ENCODE results near the gene CAP2. TPM values are rescaled to one million over a fixed set of nuclear protein-coding genes. Genes with fewer than 3 reads are reported as not detected.

Gene CAP2
- total RNA-seq, 1 experiment from 2014 or later = 7.2 TPM

DNA sequence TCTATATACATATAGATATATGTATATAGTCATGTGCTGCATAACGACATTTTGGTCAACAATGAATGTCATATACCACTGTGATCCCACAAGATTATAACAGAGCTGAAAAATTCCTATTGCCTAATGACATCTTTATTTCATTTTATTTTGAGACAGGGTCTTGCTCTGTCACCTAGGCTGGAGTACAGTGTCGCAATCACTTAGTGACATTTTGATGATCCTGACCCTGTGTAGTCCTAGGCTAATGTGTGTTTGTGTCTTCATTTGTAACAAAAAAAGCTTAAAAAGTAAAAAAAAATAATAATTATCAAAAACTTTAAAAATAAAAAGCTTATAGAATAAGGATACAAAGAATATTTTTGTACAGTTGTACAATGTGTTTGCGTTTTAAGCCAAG, 202.7 kb downstream of the CAP2 start (continued):
- TF ChIP-seq HMGXB4 (CRISPR knock-in tag; IDR thresholded peaks at IDR 0.05) (no peak), SOX15 (CRISPR knock-in tag; IDR thresholded peaks at IDR 0.05) (no peak), NFATC4 (CRISPR knock-in tag; IDR thresholded peaks at IDR 0.05) (no peak), NR2C2 (CRISPR knock-in tag; IDR thresholded peaks at IDR 0.05) (no peak)

DNA sequence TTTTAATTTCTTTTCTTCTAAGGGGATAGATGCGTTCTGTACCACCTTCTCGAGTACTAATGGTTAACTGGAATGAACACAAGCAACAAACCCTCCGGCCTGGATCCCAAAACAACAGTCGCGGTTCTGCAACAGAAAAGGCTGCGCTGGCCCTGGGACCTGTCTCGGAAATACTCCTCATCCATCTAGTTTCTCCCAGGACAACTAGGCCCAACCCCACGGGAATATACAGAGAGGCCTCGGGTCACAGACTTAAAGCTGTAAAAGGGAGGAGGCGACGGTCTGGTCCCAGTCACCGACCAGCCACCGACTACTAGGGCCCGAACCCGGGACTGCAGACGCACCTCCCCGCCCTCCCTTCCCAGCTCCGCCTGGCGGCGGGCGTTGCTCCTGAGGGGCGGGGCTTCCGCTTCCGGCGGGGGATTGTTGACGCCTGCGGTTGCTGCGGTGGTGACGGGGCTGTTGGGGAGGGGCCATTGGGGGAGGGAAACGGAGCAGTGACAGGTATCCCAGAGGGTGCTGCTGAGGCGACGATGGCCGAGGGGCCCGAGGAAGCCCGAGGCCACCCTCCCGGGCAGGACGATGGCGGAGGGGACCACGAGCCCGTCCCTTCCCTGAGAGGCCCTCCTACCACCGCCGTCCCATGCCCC, 206.6 kb downstream of the CAP2 start, which contains the start of gene FAM8A1:
Gene FAM8A1 (plus strand): TSS at position 426 of the 650 bp plus-strand sequence. CDS start 108 bp downstream, at position 534.
- Mint-ChIP-seq H3K27me3 (ENCODE audit: low read depth) (no peaks in the 10 kb centered on the region), H3K9me3 (no peaks in the 10 kb centered on the region), H3K36me3 (no peaks in the 10 kb centered on the region), H3K4me3 (peak within 1 kb of the TSS; percentile 74), H3K4me1 (peaks cover 13% of the 10 kb centered on the region), H3K27ac (peak within 1 kb of the TSS; percentile 83)
- POLR2A ChIA-PET = interaction anchor here (0.5 to 1.7 kb wide), 8 partner anchors 10 to 1539 kb away, joined by 3 to 10 read pairs (median 4); partner anchors contain the start of gene NUP153
- CTCF ChIA-PET = interaction anchor here (0.6 to 2.4 kb wide), 13 partner anchors 11 to 522 kb away, joined by 3 to 11 read pairs (median 3); partner anchors contain the start of gene NHLRC1
- peak; percentile 97 for DNase-seq (ENCODE audit: low spot score)
- peak; percentile 93 for ATAC-seq
- TF ChIP-seq ZNF425 (CRISPR knock-in tag; conservative IDR thresholded peaks at IDR 0.05) (no peak), STAT6 (CRISPR knock-in tag; conservative IDR thresholded peaks at IDR 0.05; ENCODE audit: low read depth) (no peak), AFF4 (CRISPR knock-in tag; IDR thresholded peaks at IDR 0.05; ENCODE audit: borderline replicate concordance) (no peak), SP1 (CRISPR knock-in tag; conservative IDR thresholded peaks at IDR 0.05) (peak; percentile 90), TEAD1 (CRISPR knock-in tag; IDR thresholded peaks at IDR 0.05) (no peak), HMGA2 (CRISPR knock-in tag; IDR thresholded peaks at IDR 0.05) (no peak), ZNF138 (CRISPR knock-in tag; conservative IDR thresholded peaks at IDR 0.05) (no peak), TCF7 (CRISPR knock-in tag; IDR thresholded peaks at IDR 0.05; ENCODE audit: low read depth) (no peak)
- TF ChIP-seq, protein P1, sequence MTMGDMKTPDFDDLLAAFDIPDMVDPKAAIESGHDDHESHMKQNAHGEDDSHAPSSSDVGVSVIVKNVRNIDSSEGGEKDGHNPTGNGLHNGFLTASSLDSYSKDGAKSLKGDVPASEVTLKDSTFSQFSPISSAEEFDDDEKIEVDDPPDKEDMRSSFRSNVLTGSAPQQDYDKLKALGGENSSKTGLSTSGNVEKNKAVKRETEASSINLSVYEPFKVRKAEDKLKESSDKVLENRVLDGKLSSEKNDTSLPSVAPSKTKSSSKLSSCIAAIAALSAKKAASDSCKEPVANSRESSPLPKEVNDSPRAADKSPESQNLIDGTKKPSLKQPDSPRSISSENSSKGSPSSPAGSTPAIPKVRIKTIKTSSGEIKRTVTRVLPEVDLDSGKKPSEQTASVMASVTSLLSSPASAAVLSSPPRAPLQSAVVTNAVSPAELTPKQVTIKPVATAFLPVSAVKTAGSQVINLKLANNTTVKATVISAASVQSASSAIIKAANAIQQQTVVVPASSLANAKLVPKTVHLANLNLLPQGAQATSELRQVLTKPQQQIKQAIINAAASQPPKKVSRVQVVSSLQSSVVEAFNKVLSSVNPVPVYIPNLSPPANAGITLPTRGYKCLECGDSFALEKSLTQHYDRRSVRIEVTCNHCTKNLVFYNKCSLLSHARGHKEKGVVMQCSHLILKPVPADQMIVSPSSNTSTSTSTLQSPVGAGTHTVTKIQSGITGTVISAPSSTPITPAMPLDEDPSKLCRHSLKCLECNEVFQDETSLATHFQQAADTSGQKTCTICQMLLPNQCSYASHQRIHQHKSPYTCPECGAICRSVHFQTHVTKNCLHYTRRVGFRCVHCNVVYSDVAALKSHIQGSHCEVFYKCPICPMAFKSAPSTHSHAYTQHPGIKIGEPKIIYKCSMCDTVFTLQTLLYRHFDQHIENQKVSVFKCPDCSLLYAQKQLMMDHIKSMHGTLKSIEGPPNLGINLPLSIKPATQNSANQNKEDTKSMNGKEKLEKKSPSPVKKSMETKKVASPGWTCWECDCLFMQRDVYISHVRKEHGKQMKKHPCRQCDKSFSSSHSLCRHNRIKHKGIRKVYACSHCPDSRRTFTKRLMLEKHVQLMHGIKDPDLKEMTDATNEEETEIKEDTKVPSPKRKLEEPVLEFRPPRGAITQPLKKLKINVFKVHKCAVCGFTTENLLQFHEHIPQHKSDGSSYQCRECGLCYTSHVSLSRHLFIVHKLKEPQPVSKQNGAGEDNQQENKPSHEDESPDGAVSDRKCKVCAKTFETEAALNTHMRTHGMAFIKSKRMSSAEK (CRISPR knock-in tag; IDR thresholded peaks at IDR 0.05; ENCODE audit: borderline replicate concordance) = no peak
- TF ChIP-seq, protein P2, sequence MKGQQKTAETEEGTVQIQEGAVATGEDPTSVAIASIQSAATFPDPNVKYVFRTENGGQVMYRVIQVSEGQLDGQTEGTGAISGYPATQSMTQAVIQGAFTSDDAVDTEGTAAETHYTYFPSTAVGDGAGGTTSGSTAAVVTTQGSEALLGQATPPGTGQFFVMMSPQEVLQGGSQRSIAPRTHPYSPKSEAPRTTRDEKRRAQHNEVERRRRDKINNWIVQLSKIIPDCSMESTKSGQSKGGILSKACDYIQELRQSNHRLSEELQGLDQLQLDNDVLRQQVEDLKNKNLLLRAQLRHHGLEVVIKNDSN (CRISPR knock-in tag; IDR thresholded peaks at IDR 0.05) = no peak
- TF ChIP-seq, protein P3, sequence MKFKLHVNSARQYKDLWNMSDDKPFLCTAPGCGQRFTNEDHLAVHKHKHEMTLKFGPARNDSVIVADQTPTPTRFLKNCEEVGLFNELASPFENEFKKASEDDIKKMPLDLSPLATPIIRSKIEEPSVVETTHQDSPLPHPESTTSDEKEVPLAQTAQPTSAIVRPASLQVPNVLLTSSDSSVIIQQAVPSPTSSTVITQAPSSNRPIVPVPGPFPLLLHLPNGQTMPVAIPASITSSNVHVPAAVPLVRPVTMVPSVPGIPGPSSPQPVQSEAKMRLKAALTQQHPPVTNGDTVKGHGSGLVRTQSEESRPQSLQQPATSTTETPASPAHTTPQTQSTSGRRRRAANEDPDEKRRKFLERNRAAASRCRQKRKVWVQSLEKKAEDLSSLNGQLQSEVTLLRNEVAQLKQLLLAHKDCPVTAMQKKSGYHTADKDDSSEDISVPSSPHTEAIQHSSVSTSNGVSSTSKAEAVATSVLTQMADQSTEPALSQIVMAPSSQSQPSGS (CRISPR knock-in tag; IDR thresholded peaks at IDR 0.05; ENCODE audit: borderline replicate concordance, low read depth) = no peak
